Fibroblast of lung (primary cell): ENCODE results near the gene HTT-AS. TPM values are rescaled to one million over a fixed set of nuclear protein-coding genes. Genes with fewer than 3 reads are reported as not detected.

ENCODE experiments used
- DNase-seq, 2 donors: peaks; one replicate each; pipeline versions ENCODE4 v3.0.0 to v3.0.0-alpha.2; 2010; ENCODE audit warnings: low read depth in 2 of 2
- H2AFZ ChIP-seq: 2 replicates; pipeline ENCODE4 v1.5.1; 2012; ENCODE audit warnings: low read length, control low read depth, inconsistent platforms
- H3K27ac ChIP-seq: 2 replicates; pipeline ENCODE4 v1.5.1; 2011; ENCODE audit warnings: low read length, control low read depth; ENCODE audit not compliant: insufficient read depth
- H3K27me3 ChIP-seq: 2 replicates; pipeline ENCODE4 v1.5.1; 2011; ENCODE audit warnings: mild to moderate bottlenecking, low read length; ENCODE audit not compliant: control insufficient read depth, insufficient read depth
- H3K36me3 ChIP-seq: 2 replicates; pipeline ENCODE4 v1.5.1; 2011; ENCODE audit warnings: low read length; ENCODE audit not compliant: control insufficient read depth, insufficient read depth
- H3K4me1 ChIP-seq: 2 replicates; pipeline ENCODE4 v1.5.1; 2011; ENCODE audit warnings: low read length; ENCODE audit not compliant: control insufficient read depth, insufficient read depth; ENCODE audit errors: extremely low read depth
- H3K4me2 ChIP-seq: 2 replicates; pipeline ENCODE4 v1.5.1; 2011; ENCODE audit warnings: low read length, control low read depth; ENCODE audit not compliant: insufficient read depth; ENCODE audit errors: extremely low read depth
- H3K4me3 ChIP-seq, 4 experiments: fragments of 200-600 bp in 1 of 4; sonication (generic) in 1 of 4; replicated peaks in 1 of 4; 2 replicates each; pipeline ENCODE4 v1.5.1; 2011 to 2016; ENCODE audit warnings: low read length in 4 of 4, low read depth in 3 of 4, mild to moderate bottlenecking in 3 of 4, control low read depth in 2 of 4, inconsistent platforms in 1 of 4, mixed read lengths in 1 of 4; ENCODE audit not compliant: insufficient read depth in 1 of 4; ENCODE audit errors: control extremely low read depth in 1 of 4
- H3K79me2 ChIP-seq: 2 replicates; pipeline ENCODE4 v1.5.1; 2012; ENCODE audit warnings: mild to moderate bottlenecking, low read length, inconsistent platforms; ENCODE audit not compliant: control insufficient read depth, insufficient read depth
- H3K9ac ChIP-seq: 2 replicates; pipeline ENCODE4 v1.5.1; 2011; ENCODE audit warnings: mild to moderate bottlenecking, low read length, control low read depth; ENCODE audit not compliant: insufficient read depth
- H3K9me3 ChIP-seq: 2 replicates; pipeline ENCODE4 v1.5.1; 2012; ENCODE audit warnings: low read depth, low read length; ENCODE audit not compliant: control insufficient read depth, insufficient read depth
- H4K20me1 ChIP-seq: 2 replicates; pipeline ENCODE4 v1.5.1; 2011; ENCODE audit warnings: low read length; ENCODE audit not compliant: control insufficient read depth, insufficient read depth; ENCODE audit errors: extremely low read depth
- CTCF ChIP-seq, 2 donors: IDR thresholded peaks in 1 of 2; conservative IDR thresholded peaks in 1 of 2; 1 replicate in 1 of 2; 2 replicates in 1 of 2; pipeline ENCODE4 v1.5.1; 2011 to 2012; ENCODE audit warnings: low read length in 2 of 2, control low read depth in 1 of 2, inconsistent platforms in 1 of 2, low read depth in 1 of 2, mild to moderate bottlenecking in 1 of 2
- EZH2 ChIP-seq: IDR thresholded peaks from 2 replicates; pipeline ENCODE4 v1.5.1; 2012; ENCODE audit warnings: low read length, control low read depth, mild to moderate bottlenecking; ENCODE audit errors: missing control alignments
- polyA plus RNA-seq, 2 donors: library from polyadenylated mRNA; depleted of rRNA in 1 of 2; stranded (reverse) in 1 of 2; unstranded in 1 of 2; fragments of >200 nt; gene quantifications; 2 replicates each; pipeline ENCODE4 v1.2.1, GENCODE V29; 2011 to 2012; ENCODE audit warnings: missing spikeins in 1 of 2
- total RNA-seq: library from RNA; depleted of rRNA; stranded (reverse); fragments of >200 nt; gene quantifications from 2 replicates; pipeline ENCODE4 v1.2.1, GENCODE V29; 2014

Gene HTT-AS
- total and polyA plus RNA-seq, 2 donors (not counting 1 experiment from before 2014, with no cell fraction given): not detected

GRCh38 chr4:3031357-3032082 is 42.8 kb downstream of the HTT-AS start:
- H3K79me2 ChIP-seq: no peaks in the 10 kb centered on the region
- H3K4me2 ChIP-seq: no peak overlapping the region
- H3K9me3 ChIP-seq: no peaks in the 10 kb centered on the region
- no peak overlapping the region for H3K9ac ChIP-seq
- no peak overlapping the region for H2AFZ ChIP-seq
- no peak for TF ChIP-seq CTCF (conservative IDR thresholded peaks at IDR 0.05 in 1 of 2, IDR thresholded peaks at IDR 0.05 in 1 of 2; ENCODE audit: low read depth in 1 of 2, low read length in 2 of 2)
- TF ChIP-seq EZH2: no peak
- H3K4me3 ChIP-seq: no peak overlapping the region
- H4K20me1 ChIP-seq: no peaks in the 10 kb centered on the region
- H3K36me3 ChIP-seq: no peaks in the 10 kb centered on the region
- peaks cover 7% of the 10 kb centered on the region for H3K27me3 ChIP-seq
- no peak for DNase-seq
- no peak overlapping the region for H3K27ac ChIP-seq
- no peaks in the 10 kb centered on the region for H3K4me1 ChIP-seq

GRCh38 chr4:3030566-3031356 is 43.6 kb downstream of the HTT-AS start:
- Histone ChIP-seq H3K27ac (no peak overlapping the region), H4K20me1 (no peaks in the 10 kb centered on the region), H3K9ac (no peak overlapping the region), H3K4me2 (no peak overlapping the region), H3K79me2 (no peaks in the 10 kb centered on the region), H2AFZ (no peak overlapping the region), H3K4me1 (no peaks in the 10 kb centered on the region), H3K36me3 (no peaks in the 10 kb centered on the region), H3K9me3 (no peaks in the 10 kb centered on the region), H3K27me3 (peaks cover 3% of the 10 kb centered on the region), H3K4me3 (no peak overlapping the region)
- no peak for TF ChIP-seq EZH2
- TF ChIP-seq CTCF (conservative IDR thresholded peaks at IDR 0.05 in 1 of 2, IDR thresholded peaks at IDR 0.05 in 1 of 2; ENCODE audit: low read depth in 1 of 2, low read length in 2 of 2): no peak
- no peak for DNase-seq

- Histone ChIP-seq H2AFZ (no peak overlapping the region), H4K20me1 (no peaks in the 10 kb centered on the region), H3K79me2 (no peaks in the 10 kb centered on the region), H3K4me3 (no peak overlapping the region), H3K4me1 (no peaks in the 10 kb centered on the region), H3K27me3 (peaks cover 3% of the 10 kb centered on the region), H3K9ac (no peak overlapping the region), H3K9me3 (no peaks in the 10 kb centered on the region), H3K27ac (no peak overlapping the region), H3K36me3 (no peaks in the 10 kb centered on the region), H3K4me2 (no peak overlapping the region)
- TF ChIP-seq EZH2 (no peak), CTCF (conservative IDR thresholded peaks at IDR 0.05 in 1 of 2, IDR thresholded peaks at IDR 0.05 in 1 of 2; ENCODE audit: low read depth in 1 of 2, low read length in 2 of 2) (no peak)
- no peak for DNase-seq
Measured at GRCh38 chr4:3029464-3029863, 44.9 kb downstream of the HTT-AS start.
